EH (cell line): ENCODE measurements around the gene INAFM2.

Experiments used
- DNase-seq: peaks from one replicate; pipeline ENCODE4 v3.0.0-alpha.2; 2015; ENCODE audit warnings: low read depth

Gene INAFM2

DNA sequence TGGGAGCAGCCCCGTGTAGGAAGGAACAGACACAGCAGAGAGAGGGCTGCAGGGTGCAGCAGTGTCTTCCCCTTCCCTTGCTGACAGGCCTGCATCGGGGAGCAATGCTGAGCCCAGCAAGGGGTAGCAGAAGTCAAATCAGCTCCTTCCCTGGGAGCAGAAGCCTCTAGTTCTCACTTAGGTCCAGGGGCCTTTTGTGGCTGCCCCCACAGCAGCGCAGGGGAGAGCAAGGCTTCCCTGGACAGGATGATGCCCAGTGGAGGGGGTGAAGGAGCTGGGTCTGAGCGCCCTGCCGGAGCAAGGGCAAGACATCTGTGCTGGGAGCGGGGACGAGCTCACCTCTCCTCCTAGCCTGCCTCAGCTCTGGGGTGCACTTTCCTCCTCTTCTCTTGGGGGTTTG lies 16.6 kb upstream of the INAFM2 start:
- DNase-seq, result no peak

DNA sequence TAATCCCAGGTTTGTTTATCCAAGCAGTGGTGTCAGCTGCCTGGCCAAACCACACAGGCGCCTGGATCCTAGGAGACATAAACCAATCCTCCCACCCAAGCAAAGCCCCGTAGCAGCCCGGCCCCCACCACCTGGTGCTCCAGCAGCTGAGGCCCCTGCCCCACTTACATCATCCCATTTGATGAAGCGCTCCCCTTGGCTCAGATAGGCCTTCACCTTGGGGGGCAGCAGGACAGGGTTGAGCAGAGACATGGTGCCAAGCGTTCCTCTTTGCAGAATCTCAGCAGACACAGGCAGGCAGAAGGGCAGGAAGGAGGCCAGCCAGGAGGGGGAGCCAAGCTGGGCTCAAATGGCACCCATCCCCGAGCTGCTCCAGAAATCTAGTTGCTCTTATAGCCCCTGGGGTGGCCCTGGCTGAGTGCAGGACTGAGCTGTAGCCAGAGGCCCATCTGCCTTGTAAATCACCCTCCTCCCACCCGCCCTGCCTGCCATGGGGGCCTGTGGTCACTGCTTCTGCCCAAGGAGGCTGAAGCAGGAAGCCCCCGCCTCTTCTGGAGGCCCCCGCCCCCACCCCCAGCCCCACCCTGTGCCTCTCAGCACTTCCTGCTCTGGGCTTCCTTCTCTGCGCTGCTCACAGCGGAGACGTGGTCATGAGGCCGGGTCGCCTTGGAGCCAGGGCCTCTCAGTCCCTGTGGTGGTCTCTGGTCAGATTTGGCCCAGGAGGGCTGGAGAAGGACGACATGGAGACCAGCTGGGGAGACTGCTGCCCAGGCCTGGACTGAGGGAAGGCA lies 15.9 kb upstream of the INAFM2 start, which contains the start of gene PLCB2:
Gene PLCB2 (minus strand): TSS at position 515 of the 791 bp plus-strand sequence. CDS start 263 bp downstream, at position 252.
- peak; percentile 22 for DNase-seq

DNA sequence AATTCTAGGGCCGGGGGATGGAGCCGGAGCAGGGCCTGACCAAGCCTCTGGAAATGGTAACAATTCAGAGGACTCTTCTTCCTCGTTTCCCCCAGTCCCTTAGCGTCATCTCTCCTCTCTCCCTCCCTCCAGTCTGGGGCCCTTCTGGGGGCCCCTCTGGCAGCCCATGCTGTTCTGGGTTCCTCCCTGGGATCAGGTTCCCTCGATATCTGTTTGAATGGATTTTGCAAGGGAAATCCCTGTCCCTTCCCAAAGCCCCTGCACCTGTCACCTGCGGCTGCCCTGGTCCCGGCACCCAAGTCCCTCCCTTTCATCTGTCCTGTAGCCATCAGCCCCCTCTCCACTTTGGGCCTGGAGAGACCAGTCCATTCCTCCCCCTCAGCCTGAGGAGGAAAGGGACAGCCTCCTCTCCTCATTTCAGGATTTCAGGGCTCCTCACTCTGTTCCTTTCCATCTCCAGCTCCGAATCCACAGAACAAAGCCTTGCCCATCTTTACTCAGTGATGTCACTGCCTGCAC lies 14.1 kb upstream of the INAFM2 start:
- no peak for DNase-seq

DNA sequence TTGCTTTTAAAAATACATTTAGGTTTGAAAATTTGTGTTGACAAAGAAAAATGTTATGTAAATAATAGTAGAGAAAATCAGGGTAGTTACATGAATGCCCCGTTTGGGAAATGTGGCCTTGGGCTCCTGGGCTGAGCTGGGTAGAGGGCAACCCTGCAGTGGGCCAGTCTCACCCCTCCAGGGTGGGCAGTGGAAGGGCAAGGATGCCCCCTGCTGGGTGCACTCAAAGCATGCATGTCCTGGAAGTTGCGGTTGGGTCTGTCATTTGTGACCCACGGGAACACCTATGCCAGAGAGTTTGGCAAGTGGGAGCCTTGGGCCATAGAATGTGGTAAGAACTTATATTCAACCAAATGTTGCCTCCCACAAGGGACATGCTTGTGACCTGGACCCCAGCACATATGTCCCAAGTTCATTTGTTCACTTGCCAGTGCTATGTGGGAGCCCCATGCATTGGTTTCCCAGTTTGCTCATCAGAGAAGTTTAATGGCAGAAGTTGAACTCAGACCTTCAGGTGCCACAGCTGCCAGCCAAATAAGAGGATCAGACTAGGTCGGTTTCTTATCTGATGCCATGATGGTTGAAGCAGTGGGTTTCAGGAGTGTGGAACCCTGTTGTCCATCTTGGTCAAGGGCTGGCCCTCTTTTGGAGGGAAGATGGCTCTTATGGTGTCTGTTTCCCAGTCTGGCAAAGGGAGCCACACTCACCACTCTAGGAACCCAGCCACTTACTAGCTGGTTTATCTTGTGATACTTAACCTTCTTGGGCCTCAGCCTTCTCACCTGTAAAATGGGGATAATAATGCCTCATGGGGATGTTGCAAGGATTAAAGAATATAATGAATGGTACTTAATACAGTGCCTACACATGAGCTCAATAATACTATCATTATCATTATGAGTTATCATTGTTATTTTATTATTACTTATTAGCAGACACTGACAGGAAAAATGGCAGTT lies 13.2 kb upstream of the INAFM2 start:
- DNase-seq, result peak; percentile 52

DNA sequence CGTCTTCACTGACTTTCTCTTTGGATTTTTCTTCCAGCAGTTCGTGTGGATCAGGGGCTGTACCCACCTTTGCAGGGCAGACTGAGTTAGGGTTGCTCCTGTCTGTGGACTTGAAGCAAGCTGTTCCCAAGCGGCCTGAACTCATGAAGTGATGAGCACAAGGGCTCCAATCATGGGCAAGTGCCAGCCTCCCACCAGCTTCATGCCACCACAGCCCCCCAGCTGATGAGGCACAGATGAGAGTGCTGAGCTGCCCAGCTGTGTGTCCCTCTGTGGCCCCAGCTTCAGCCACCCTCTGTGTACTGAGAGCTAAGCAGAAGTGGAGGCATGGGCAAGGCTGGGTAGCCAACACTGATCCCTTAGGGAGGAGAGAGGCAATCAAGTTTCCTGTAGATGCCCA lies 12.5 kb upstream of the INAFM2 start:
- DNase-seq, result no peak

DNA sequence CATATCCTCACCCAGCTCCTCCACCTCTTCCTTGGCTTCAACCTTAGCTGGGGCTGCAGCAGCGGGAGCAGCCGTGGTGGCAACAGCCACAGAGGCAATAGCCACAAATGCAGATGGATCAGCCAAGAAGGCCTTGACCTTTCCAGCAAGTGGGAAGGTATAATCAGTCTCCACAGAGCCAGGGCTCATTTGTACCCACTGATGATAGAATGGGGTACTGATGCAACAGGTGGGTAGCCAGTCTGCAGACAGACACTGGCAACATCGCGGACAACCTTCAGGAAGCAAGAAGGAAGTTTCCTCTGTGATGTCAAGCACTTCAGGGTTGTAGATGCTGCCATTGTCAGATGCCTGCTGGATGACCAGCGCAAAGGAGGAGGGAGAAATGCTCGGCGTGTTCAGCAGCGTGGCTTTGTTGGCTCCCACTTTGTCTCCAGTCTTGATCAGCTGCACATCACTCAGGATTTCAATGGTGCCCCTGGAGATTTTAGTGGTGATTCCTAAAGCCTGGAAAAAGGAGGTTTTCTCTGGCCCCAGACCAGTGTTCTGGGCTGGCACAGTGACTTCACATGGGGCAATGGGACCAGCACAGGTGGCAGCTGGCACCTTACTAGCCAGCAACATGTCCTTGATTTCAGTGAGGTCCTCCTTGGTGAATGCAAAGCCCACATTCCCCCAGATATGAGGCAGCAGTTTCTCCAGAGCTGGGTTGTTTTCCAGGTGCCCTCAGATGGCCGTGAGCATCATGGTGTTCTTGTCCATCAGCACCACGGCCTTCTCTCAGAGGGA lies 10.9 kb upstream of the INAFM2 start:
- no peak for DNase-seq

DNA sequence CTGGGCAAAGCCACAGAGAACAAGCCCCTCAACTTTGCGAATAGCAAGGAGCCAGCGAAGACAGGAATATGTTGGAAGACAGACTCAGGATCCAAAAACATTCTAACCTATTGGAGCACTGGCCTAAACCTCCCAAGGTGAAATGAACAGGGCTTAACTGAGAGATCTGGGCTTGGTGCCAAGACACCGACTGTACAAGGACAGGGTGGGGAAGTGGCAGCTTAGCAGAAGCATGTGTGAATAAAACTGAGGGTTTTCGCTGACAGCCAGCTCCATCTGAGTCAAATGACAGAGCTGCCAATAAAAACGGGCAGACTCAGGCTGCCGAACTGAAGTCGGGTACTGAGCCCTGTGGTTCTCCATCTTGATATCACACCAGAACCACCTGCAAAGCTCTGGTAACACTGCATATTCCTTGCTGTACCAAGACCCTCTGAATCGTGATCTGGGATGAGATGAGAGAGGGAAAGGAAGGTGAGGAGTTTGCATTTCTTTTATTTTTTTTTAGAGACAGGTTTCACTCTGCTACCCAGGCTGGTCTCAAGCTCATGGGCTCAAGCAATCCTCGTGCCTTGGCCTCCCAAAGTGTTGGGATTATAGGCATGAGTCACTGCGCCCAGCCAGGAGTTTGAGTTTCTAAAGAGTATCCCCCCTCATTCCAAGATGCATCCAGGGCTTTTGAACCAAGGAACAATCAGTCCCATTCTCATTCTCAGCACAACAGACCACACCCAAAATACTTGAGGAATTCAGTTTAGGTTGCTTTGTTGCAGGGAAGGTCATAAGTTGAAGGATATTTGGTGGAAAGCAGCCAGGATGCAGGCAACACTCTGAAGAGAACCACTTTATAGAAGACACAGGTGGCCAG lies 9.7 kb upstream of the INAFM2 start:
- peak; percentile 61 for DNase-seq

DNA sequence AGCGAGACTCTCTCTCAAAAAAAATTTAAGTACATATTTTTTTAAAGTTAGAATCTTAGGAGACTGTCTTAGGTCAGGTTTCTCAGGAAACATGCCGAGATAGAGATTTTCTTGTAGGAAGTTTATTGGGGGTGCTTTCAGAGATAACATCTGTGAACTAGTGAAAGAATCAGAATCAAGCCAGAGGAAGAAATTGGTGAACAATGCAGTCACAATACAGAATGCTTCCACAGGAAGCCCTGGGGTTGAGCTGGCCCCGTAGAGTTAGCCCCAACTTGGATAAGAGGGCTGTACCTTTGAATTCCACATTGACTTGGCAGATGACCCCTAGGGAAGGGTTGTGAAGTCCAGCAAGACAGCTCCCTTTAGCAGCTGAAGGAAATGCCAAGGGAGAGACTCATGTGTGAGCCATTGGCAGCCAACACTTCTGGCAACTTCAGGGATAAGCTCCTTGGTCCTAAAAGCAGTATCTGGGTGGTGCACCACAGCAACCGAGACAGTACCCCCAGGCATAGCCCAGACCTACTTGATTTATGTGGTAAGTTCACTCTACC lies 8.7 kb upstream of the INAFM2 start:
- peak; percentile 81 for DNase-seq

DNA sequence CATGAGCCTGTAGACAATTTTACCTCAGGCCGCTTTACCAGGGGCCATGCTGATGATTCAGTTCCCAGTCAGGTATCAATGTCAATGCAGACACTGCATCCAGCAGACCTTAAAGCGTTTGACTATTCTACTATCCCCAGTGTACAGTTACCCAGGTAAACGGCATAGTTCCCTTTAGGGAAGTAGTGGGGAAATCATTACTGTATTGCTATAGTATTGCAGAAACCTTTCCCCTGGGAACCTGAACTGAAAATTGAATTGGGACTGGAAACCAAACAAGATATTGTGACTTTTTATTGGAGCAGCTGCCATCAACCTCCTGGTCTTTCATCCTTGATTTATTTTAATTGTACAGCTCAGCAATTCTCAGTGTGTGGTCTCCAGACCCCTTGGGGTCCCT lies 6.6 kb upstream of the INAFM2 start:
- no peak for DNase-seq

DNA sequence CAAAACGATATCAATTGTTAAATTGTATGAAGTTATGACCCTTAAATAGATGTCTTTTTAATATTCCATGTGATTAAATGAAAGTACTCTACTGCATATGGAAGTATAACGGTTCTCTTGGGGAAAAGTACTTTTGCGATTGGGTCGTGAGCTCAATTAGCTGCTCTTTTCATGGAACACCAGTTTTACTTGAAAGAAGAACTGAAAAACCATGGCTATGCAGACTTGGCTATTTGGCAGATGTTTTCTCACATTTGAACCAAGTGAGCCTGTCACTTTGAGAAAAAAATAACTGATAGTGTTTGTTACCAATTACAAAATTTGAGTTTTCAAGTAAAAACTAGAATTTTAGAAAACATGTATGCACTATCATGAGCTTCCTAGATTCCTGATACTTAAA lies 5.9 kb upstream of the INAFM2 start:
- no peak for DNase-seq

DNA sequence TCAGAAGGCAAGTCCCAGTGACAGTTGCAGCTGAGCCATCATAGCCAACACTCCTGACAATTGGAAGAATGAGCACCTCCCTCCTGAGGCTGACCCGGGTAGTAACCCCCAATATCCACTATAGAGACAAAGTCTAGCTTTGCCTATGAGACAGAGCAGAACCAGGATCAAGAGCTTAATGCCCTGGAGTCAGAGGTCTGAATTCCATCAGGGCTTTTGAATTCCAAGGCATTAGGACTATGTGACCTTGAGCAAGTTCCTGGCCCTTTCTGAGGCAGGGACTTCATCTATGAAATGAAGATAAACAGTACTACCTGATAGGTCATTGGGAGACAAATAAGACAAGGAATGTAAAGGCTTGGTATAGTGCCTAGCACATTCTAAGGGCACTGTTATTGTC lies 3.1 kb upstream of the INAFM2 start:
- no peak for DNase-seq

DNA sequence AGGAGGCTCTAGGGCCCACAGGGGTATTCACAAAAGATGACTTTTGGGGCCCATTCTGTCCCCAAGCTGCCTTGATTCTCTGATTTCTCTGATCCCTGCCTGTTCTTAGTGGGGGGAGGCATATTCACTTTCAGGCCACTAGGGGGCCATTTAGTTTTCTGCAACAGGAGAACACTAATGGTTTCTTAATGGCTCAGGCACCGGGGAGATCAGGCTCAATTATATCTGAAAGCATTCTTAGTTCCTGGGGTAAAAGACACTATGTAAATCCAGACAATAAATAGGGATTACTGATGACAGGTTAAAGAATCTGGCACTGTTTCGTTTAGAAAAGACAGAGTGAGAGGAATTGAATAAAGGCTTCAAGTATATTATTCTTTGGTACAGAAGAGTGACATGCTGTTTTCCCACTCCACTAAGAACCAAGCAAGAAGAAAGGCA lies 2.5 kb upstream of the INAFM2 start:
- peak; percentile 74 for DNase-seq

DNA sequence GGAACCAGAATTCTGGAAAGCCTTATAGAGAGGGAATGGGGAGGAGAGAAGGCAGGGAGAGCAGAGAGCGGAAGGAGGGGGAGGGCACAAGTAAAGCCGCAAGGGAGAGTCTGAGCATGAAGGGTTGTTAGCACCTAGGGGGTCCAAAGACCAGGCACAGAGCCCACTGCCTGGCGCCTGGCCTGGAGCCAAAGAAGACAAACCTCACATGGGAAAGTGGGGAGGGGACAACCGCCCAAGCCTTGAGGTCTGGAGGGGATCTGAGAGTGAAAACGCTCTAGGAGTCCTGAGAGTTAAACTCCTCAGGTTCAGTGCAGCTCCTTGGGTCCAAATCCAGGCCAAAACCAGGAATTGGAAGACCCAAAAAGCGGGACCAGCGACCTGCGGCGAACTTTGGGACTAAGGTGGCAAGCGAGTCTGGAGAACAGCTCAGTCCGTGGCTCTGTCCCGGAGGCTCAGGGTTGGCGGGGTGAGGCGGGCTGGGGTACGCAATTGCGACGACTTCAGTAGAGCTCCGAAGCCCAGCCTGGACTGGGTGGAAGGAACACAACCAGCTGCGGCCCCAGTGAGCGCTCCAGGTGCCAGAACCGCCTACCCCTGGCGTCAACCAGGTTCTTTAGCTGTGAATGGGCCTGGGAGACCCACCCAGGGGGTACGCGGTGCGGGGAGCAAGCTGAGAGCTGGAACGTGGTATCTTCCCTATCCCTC lies 807 bp upstream of the INAFM2 start:
- DNase-seq, result peak; percentile 69

DNA sequence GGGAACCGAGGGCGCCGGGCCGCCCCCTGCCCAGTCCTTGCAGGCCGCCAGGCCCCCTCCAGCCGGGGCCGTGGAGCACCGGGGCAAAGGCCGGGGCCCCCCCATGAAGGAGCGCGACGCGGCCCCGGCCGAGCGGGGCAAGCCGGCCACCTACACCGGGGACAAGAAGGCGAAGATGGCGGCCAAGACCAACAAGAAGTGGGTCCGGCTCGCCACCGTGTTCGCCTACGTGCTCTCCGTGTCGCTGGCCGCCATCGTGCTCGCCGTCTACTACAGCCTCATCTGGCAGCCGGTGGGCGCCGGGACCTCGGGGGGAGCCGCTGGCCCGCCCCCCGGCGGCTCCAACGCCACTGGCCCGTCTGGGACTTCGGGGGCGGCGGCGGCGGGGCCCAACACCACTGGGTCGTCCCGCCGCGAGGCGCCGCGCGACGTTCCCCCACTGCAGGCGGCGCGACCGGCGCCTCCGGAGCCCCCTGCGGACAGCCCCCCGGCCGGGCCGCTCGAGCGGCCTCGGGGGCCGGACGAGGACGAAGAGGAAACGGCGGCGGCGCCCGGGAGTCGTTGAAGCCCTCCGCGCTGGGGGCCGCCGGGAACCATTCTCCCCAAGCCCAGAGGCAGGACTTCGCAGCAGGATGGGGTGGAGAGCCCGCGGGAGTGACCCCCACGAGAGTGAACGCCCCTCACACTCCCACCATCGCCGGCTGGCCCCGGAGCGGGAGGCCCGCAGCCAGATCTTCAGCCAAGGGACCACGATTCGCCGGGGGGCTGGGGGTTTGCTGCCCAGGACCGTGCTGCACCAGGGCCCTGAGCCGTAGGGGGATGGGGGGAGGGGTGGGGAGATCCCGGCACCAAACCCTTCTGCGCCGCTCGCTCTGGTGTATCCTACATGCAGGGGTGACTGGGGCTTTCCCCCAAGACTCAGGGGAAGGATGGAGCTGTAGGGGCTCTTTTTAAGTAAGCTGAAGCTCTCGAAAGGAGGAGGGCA lies 753 bp downstream of the INAFM2 start:
- peak; percentile 43 for DNase-seq

DNA sequence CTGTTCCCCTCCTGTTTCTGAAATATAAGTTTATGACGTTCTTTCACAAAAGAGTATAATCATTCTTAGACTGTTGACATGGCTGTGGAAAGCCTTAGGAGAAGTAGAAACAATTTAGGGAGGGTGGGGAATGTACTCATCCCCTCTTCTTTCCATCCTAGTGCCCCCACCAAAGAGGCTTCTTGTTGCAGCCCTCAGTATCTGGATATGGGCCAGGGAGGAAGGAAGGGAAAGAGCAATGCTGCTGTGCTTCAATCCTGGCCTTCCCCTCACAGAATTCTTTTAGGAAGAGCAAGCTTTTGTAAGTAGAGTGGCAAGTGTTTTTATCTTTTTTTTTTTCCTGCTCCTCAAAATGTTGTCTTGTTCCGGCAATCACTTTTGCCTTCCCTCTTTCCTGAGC lies 1.7 kb downstream of the INAFM2 start:
- peak; percentile 58 for DNase-seq

DNA sequence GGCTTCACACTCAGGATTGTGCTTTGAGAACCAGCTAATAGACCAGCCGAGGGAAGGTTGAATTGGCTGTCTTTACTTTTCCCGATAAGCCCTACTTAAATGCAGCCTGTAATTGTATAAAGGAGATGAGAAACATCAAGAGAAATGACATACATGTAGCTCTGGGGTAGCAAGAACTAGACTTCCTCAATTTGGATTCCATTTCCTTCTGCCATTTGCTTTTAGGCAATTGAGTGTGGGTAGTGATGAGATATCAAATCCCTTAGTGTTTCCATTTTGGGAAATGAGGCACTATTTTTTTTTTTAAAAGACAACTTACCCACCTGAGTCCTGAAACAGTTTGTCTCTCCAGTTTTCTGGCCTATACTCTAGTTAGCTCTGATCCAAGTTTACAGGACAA lies 2.2 kb downstream of the INAFM2 start:
- no peak for DNase-seq

DNA sequence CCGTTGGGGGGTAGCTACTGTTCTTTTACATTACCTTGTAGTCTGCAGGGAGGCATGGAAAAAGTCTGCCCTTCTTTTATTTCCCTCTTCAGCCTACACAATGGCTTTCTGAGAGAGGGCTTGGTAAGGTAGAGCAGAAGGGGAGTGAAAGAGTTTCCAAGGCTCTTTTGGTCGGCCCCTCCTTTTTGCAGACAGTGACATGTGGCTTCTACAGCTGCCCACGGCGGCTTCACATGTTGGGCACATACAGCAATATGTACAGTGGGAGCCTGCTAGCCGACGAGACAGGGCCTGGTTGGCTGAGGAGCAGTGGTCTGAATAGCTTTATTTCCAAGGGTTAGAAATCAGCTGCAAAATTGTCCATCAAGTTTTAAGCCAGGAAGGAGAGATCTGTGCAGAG lies 4.0 kb downstream of the INAFM2 start:
- DNase-seq, result no peak

DNA sequence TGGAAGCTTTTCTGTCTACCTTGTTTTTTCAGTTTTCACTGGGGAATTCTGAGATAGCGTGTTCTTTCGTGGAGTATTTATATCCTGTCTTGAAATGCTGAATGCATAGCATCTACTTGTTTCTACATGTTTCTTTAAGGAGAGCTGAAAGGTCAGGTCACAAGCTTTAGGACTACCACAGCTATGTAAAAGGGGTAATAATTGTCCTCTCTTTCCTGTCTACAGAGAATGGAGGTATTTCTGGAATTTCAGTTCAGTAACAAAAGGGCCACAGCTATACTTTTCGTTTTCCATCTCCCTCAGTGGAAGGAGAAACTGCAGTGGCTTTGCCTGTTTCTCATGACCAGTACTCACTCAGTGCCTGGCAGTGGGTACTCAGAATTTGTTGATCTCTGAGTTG lies 4.7 kb downstream of the INAFM2 start:
- DNase-seq, result peak; percentile 91

DNA sequence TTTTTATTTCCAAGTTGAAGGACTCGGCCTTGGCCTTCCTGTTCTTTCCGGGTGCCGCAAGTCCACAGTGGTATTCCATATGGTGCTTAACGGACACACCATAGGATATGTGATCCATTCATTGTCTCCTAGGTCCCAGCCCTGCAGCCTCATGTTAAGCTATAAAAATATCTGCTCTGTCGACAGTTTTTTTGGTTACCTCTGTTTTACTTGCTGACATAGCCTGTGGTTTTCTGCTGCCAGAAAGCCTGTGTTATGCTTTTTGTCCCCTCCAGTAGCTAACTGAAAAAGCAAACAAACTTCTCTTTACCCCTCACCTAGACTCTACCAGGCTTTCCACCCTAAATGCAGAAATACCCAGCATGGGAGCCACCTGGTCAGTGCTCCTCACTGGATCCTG lies 5.3 kb downstream of the INAFM2 start:
- peak; percentile 37 for DNase-seq
